ENCODE measurements around the gene NANOS3. TPM values are rescaled to one million over a fixed set of nuclear protein-coding genes. Genes with fewer than 3 reads are reported as not detected.
A peak's percentile ranks its signal among the peaks of the same experiment; 100 is the strongest.

Gene NANOS3
- total and polyA plus RNA-seq, 2 donors from 2014 or later: 0.35 TPM; not detected in 1

GRCh38 chr19:13929340-13929739 lies 52.4 kb downstream of the NANOS3 start:
- no peak overlapping the region for H3K4me3 ChIP-seq (ENCODE audit: low read length in 3 of 3)
- H3K36me3 ChIP-seq (ENCODE audit: control insufficient read depth in 2 of 3, insufficient read depth in 3 of 3, low read length in 3 of 3): peaks cover 4 to 10% (median 5%) of the 10 kb centered on the region in 3 donors
- no peak for TF ChIP-seq CTCF (IDR thresholded peaks at IDR 0.05; ENCODE audit: borderline replicate concordance, extremely low read depth, insufficient read depth)
- DNase-seq (peak in 1 of 5 donors; percentile 32), FAIRE-seq (no peak)
- no peaks in the 10 kb centered on the region for H3K4me1 ChIP-seq (ENCODE audit: control insufficient read depth in 2 of 3, insufficient read depth in 2 of 3, low read depth in 1 of 3, low read length in 3 of 3)
- H3K27ac ChIP-seq (ENCODE audit: low read depth in 2 of 2, low read length in 2 of 2): no peak overlapping the region
- H3K9ac ChIP-seq (ENCODE audit: low read length in 3 of 3): no peak overlapping the region
- H3K9me3 ChIP-seq (ENCODE audit: control insufficient read depth in 2 of 3, insufficient read depth in 1 of 3, low read length in 3 of 3): no peaks in the 10 kb centered on the region
- intact Hi-C loops (cut with DNase I): no loop called here
- no peaks in the 10 kb centered on the region for H3K27me3 ChIP-seq (ENCODE audit: control insufficient read depth, insufficient read depth, low read length)

GRCh38 chr19:13929956-13930355 lies 53.0 kb downstream of the NANOS3 start:
- no peak for TF ChIP-seq CTCF (IDR thresholded peaks at IDR 0.05; ENCODE audit: borderline replicate concordance, extremely low read depth, insufficient read depth)
- Histone ChIP-seq H3K9ac (ENCODE audit: low read length in 3 of 3) (no peak overlapping the region), H3K4me1 (ENCODE audit: control insufficient read depth in 2 of 3, insufficient read depth in 2 of 3, low read depth in 1 of 3, low read length in 3 of 3) (no peaks in the 10 kb centered on the region), H3K4me3 (ENCODE audit: low read length in 3 of 3) (no peak overlapping the region), H3K27me3 (ENCODE audit: control insufficient read depth, insufficient read depth, low read length) (no peaks in the 10 kb centered on the region), H3K27ac (ENCODE audit: low read depth in 2 of 2, low read length in 2 of 2) (no peak overlapping the region), H3K9me3 (ENCODE audit: control insufficient read depth in 2 of 3, insufficient read depth in 1 of 3, low read length in 3 of 3) (no peaks in the 10 kb centered on the region), H3K36me3 (ENCODE audit: control insufficient read depth in 2 of 3, insufficient read depth in 3 of 3, low read length in 3 of 3) (peaks cover 4 to 8% (median 5%) of the 10 kb centered on the region in 3 donors)
- DNase-seq (peak in 1 of 5 donors; percentile 36), FAIRE-seq (no peak)
- intact Hi-C loops (cut with DNase I): no loop called here

Small RNAs within 50 kb of the gene (microRNA-seq; reads per million reads assigned to microRNA genes)
- gene MIR181C (375 reads per million, percentile 70 among the genes with 10 or more reads in this experiment), gene MIR181D (110 reads per million, percentile 53 among the genes with 10 or more reads in this experiment)

Other genes starting within 250 kb of the NANOS3 start
- 46.5 TPM for gene MRI1, start 112.6 kb upstream of the NANOS3 start, total RNA-seq
- 18.8 TPM for gene MRI1, start 112.6 kb upstream of the NANOS3 start, polyA plus RNA-seq (ENCODE audit: insufficient read depth, low read depth, low replicate concordance)
- gene C19orf53, start 102.7 kb upstream of the NANOS3 start, total RNA-seq: 62.7 TPM
- gene C19orf53, start 102.7 kb upstream of the NANOS3 start, polyA plus RNA-seq (ENCODE audit: insufficient read depth, low read depth, low replicate concordance): 264 TPM
- gene ZSWIM4, start 81.7 kb upstream of the NANOS3 start, total RNA-seq: 13.7 TPM
- 1.4 TPM for gene ZSWIM4, start 81.7 kb upstream of the NANOS3 start, polyA plus RNA-seq (ENCODE audit: insufficient read depth, low read depth, low replicate concordance)
- 1.8 TPM for gene BRME1, start 29.0 kb downstream of the NANOS3 start, total RNA-seq
- 1.5 TPM for gene BRME1, start 29.0 kb downstream of the NANOS3 start, polyA plus RNA-seq (ENCODE audit: insufficient read depth, low read depth, low replicate concordance)
- 36.9 TPM for gene CC2D1A, start 29.1 kb downstream of the NANOS3 start, total RNA-seq
- 28.8 TPM for gene CC2D1A, start 29.1 kb downstream of the NANOS3 start, polyA plus RNA-seq (ENCODE audit: insufficient read depth, low read depth, low replicate concordance)
- 3.0 TPM for gene PODNL1, start 61.3 kb downstream of the NANOS3 start, total RNA-seq
- gene PODNL1, start 61.3 kb downstream of the NANOS3 start, polyA plus RNA-seq (ENCODE audit: insufficient read depth, low read depth, low replicate concordance): not detected
- 35.5 TPM for gene DCAF15, start 75.4 kb downstream of the NANOS3 start, total RNA-seq
- gene DCAF15, start 75.4 kb downstream of the NANOS3 start, polyA plus RNA-seq (ENCODE audit: insufficient read depth, low read depth, low replicate concordance): 21.9 TPM
- 17.9 TPM for gene RFX1, start 129.2 kb downstream of the NANOS3 start, total RNA-seq
- gene RFX1, start 129.2 kb downstream of the NANOS3 start, polyA plus RNA-seq (ENCODE audit: insufficient read depth, low read depth, low replicate concordance): 5.2 TPM
- not detected for gene RLN3, start 151.0 kb downstream of the NANOS3 start, total RNA-seq
- not detected for gene RLN3, start 151.0 kb downstream of the NANOS3 start, polyA plus RNA-seq (ENCODE audit: insufficient read depth, low read depth, low replicate concordance)
- 14.1 TPM for gene IL27RA, start 154.6 kb downstream of the NANOS3 start, total RNA-seq
- 3.1 TPM for gene IL27RA, start 154.6 kb downstream of the NANOS3 start, polyA plus RNA-seq (ENCODE audit: insufficient read depth, low read depth, low replicate concordance)
- 19.4 TPM for gene PALM3, start 184.9 kb downstream of the NANOS3 start, total RNA-seq
- 45.8 TPM for gene PALM3, start 184.9 kb downstream of the NANOS3 start, polyA plus RNA-seq (ENCODE audit: insufficient read depth, low read depth, low replicate concordance)
- 8.7 TPM for gene MISP3, start 195.7 kb downstream of the NANOS3 start, total RNA-seq
- gene MISP3, start 195.7 kb downstream of the NANOS3 start, polyA plus RNA-seq (ENCODE audit: insufficient read depth, low read depth, low replicate concordance): 32.0 TPM
- not detected for gene C19orf67, start 208.6 kb downstream of the NANOS3 start, total RNA-seq
- gene C19orf67, start 208.6 kb downstream of the NANOS3 start, polyA plus RNA-seq (ENCODE audit: insufficient read depth, low read depth, low replicate concordance): not detected
- 28.3 TPM for gene SAMD1, start 213.6 kb downstream of the NANOS3 start, total RNA-seq
- 23.3 TPM for gene SAMD1, start 213.6 kb downstream of the NANOS3 start, polyA plus RNA-seq (ENCODE audit: insufficient read depth, low read depth, low replicate concordance)
- gene PRKACA, start 240.6 kb downstream of the NANOS3 start, total RNA-seq: 92.3 TPM
- gene PRKACA, start 240.6 kb downstream of the NANOS3 start, polyA plus RNA-seq (ENCODE audit: insufficient read depth, low read depth, low replicate concordance): 51.4 TPM